K562 (cell line): ENCODE data around the gene LCN15. TPM values are rescaled to one million over a fixed set of nuclear protein-coding genes. Genes with fewer than 3 reads are reported as not detected.
A peak's percentile ranks its signal among the peaks of the same experiment; 100 is the strongest.

Experiments
- CBFB ChIP-seq: sonication (generic); formaldehyde crosslinking; IDR thresholded peaks from 2 replicates; pipeline ENCODE4 v1.4.0; 2020; ENCODE audit warnings: mild to moderate bottlenecking, missing genetic modification reagents
- CBX1 ChIP-seq: sonication (generic); IDR thresholded peaks from 2 replicates; pipeline ENCODE4 v1.6.1; 2016; ENCODE audit warnings: antibody characterized with exemption, low read depth, mild to moderate bottlenecking
- HOXB6 ChIP-seq: fragments of 250-450 bp; sonication (Bioruptor Pico); IDR thresholded peaks from 2 replicates; pipeline ENCODE4 v1.5.1; 2022; ENCODE audit warnings: mild to moderate bottlenecking, borderline replicate concordance
- PHF20 ChIP-seq: fragments of 450-650 bp; IDR thresholded peaks from 2 replicates; pipeline ENCODE4 v1.6.1; 2018; ENCODE audit not compliant: partially characterized antibody
- RBBP5 ChIP-seq: fragments of 200-600 bp; sonication (generic); IDR thresholded peaks from 2 replicates; pipeline ENCODE4 v1.6.1; 2012; ENCODE audit warnings: borderline replicate concordance, mild to moderate bottlenecking, low read length, control low read depth, inconsistent platforms; ENCODE audit not compliant: insufficient read depth, poor library complexity, severe bottlenecking
- RBFOX2 ChIP-seq: fragments of 200-400 bp; formaldehyde crosslinking; IDR thresholded peaks from 2 replicates; pipeline ENCODE4 v1.6.1; 2017; ENCODE audit warnings: low read depth, mild to moderate bottlenecking, low read length, moderate library complexity
- ZFP36 ChIP-seq: fragments of 150-350 bp; IDR thresholded peaks from 2 replicates; pipeline ENCODE4 v1.6.1; 2018; ENCODE audit warnings: low read length, low read depth; ENCODE audit not compliant: partially characterized antibody
- ZNF830 ChIP-seq: fragments of 250-450 bp; sonication (Bioruptor Pico); IDR thresholded peaks from 2 replicates; pipeline ENCODE4 v1.5.0; 2021; ENCODE audit warnings: mild to moderate bottlenecking
- polyA plus RNA-seq, 8 experiments: library from polyadenylated mRNA; depleted of rRNA in 4 of 8; stranded (reverse) in 5 of 8; unstranded in 3 of 8; fragments of >200 nt; fragmentation: Nextera tagmentation in 2 of 8; fragmentation: Illumina TruSeq in 1 of 8; extraction: Ambion mirVana in 2 of 8; extraction: Trizol in 1 of 8; gene quantifications; 2 replicates each; pipeline versions ENCODE4 v1.2.1 to v1.2.3, GENCODE V29; 2011 to 2014; ENCODE audit warnings: inconsistent platforms in 1 of 8, missing spikeins in 1 of 8
- total RNA-seq, 7 experiments: library from RNA; depleted of rRNA in 6 of 7; stranded (reverse); fragments of >200 nt in 6 of 7; fragmentation: Illumina TruSeq in 2 of 7; extraction: Trizol in 2 of 7; gene quantifications; 2 replicates each; pipeline versions ENCODE4 v1.2.1 to v1.2.3, GENCODE V29; 2011 to 2021; ENCODE audit warnings: low replicate concordance in 1 of 7
- TF ChIP-seq, protein P1 (sequence below), 2 experiments: fragments of 450-650 bp; formaldehyde crosslinking in 1 of 2; IDR thresholded peaks; 2 replicates each; pipeline versions ENCODE4 v1.4.0 to v1.6.1; 2014 to 2020; ENCODE audit warnings: mild to moderate bottlenecking in 2 of 2, borderline replicate concordance in 1 of 2, low read depth in 1 of 2
- TF ChIP-seq, protein P2 (sequence below): fragments of 250-450 bp; sonication (Bioruptor Pico); IDR thresholded peaks from 2 replicates; pipeline ENCODE4 v1.5.0; 2021; ENCODE audit warnings: mild to moderate bottlenecking, borderline replicate concordance

LCN15 gene
- total and polyA plus RNA-seq, 9 of the 15 experiments (the other 6 are each of a cell fraction or from before 2014, with no cell fraction given): 0.66 TPM; not detected in 8

DNA sequence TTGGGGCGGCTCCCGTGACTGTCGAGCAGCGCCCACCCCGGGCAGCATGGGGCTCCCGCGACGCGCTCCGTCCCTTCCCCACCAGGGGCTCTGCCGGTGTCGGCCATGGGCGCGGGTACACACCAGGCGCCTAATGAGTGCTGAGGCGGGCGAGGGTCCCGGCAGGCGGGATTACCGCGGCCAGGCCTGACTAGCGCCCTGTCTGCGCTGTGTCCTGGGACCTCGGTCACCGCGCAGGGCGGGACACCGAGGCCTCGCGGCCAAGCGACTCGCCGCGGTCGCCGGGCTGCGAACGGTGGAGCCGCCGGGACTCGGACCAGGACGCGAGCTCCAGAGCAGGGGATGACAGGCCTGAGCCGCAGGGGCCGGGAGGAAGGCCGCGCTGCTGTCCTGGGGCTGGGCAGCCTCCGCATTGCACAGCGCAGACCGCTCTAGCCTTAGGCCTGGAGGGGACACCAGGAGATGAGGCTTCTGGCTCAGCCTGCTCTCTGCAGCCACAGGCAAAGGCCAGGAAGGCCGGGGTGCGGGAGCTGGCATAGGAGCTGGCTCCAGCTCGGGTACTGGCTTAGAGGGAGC lies 35.7 kb downstream of the LCN15 start (continued):
- TF ChIP-seq, protein P1, sequence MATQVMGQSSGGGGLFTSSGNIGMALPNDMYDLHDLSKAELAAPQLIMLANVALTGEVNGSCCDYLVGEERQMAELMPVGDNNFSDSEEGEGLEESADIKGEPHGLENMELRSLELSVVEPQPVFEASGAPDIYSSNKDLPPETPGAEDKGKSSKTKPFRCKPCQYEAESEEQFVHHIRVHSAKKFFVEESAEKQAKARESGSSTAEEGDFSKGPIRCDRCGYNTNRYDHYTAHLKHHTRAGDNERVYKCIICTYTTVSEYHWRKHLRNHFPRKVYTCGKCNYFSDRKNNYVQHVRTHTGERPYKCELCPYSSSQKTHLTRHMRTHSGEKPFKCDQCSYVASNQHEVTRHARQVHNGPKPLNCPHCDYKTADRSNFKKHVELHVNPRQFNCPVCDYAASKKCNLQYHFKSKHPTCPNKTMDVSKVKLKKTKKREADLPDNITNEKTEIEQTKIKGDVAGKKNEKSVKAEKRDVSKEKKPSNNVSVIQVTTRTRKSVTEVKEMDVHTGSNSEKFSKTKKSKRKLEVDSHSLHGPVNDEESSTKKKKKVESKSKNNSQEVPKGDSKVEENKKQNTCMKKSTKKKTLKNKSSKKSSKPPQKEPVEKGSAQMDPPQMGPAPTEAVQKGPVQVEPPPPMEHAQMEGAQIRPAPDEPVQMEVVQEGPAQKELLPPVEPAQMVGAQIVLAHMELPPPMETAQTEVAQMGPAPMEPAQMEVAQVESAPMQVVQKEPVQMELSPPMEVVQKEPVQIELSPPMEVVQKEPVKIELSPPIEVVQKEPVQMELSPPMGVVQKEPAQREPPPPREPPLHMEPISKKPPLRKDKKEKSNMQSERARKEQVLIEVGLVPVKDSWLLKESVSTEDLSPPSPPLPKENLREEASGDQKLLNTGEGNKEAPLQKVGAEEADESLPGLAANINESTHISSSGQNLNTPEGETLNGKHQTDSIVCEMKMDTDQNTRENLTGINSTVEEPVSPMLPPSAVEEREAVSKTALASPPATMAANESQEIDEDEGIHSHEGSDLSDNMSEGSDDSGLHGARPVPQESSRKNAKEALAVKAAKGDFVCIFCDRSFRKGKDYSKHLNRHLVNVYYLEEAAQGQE (IDR thresholded peaks at IDR 0.05; ENCODE audit: borderline replicate concordance): no peak
- TF ChIP-seq, protein P1 (CRISPR knock-in tag; IDR thresholded peaks at IDR 0.05; ENCODE audit: low read depth): peak; percentile 8; the same call in 1 of the 2 replicates
- TF ChIP-seq RBFOX2 (peak; percentile 6; the same call in 1 of the 2 replicates), ZFP36 (peak; percentile 35), RBBP5 (peak; percentile 32), HOXB6 (CRISPR knock-in tag) (no peak), ZNF830 (CRISPR knock-in tag) (0 out of 2 replicates have a peak, but pooled peaks have one; percentile 86), CBFB (CRISPR knock-in tag) (peak; percentile 57; the same call in 1 of the 2 replicates), CBX1 (0 out of 2 replicates have a peak, but pooled peaks have one; percentile 8), PHF20 (peak; percentile 14)
- TF ChIP-seq, protein P2, sequence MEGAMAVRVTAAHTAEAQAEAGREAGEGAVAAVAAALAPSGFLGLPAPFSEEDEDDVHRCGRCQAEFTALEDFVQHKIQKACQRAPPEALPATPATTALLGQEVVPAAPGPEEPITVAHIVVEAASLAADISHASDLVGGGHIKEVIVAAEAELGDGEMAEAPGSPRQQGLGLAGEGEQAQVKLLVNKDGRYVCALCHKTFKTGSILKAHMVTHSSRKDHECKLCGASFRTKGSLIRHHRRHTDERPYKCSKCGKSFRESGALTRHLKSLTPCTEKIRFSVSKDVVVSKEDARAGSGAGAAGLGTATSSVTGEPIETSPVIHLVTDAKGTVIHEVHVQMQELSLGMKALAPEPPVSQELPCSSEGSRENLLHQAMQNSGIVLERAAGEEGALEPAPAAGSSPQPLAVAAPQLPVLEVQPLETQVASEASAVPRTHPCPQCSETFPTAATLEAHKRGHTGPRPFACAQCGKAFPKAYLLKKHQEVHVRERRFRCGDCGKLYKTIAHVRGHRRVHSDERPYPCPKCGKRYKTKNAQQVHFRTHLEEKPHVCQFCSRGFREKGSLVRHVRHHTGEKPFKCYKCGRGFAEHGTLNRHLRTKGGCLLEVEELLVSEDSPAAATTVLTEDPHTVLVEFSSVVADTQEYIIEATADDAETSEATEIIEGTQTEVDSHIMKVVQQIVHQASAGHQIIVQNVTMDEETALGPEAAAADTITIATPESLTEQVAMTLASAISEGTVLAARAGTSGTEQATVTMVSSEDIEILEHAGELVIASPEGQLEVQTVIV (CRISPR knock-in tag): no peak
